Measurements from ENCODE around the gene SCGB1A1. TPM values are rescaled to one million over a fixed set of nuclear protein-coding genes. Genes with fewer than 3 reads are reported as not detected.

SCGB1A1 gene
- total RNA-seq, 1 experiment from 2014 or later, result not detected

GRCh38 chr11:62401356-62401755 is 17.5 kb upstream of the SCGB1A1 start:
- CTCF ChIA-PET, result interaction anchor here (0.5 to 1.2 kb wide), 2 partner anchors 17 to 20 kb away, joined by 3 to 8 read pairs; partner anchors contain the start of gene SCGB1A1
- H3K27me3 Mint-ChIP-seq (ENCODE audit: unreplicated experiment), result peaks cover 37% of the 10 kb centered on the region
- TF ChIP-seq CTCF (IDR thresholded peaks at IDR 0.05; ENCODE audit: unreplicated experiment), result no peak
- no peak for DNase-seq
- no TSS peak for BruUV-seq (replicated peaks)
- H3K36me3 Mint-ChIP-seq (ENCODE audit: insufficient read depth, unreplicated experiment), result no peaks in the 10 kb centered on the region
- no peak overlapping the region for H3K27ac Mint-ChIP-seq (ENCODE audit: unreplicated experiment)
- intact Hi-C loops (cut with micrococcal nuclease; ENCODE audit: unreplicated experiment), result no loop called here
- H3K9me3 Mint-ChIP-seq (ENCODE audit: low read depth, unreplicated experiment), result no peaks in the 10 kb centered on the region
- H3K4me3 Mint-ChIP-seq (ENCODE audit: low read depth, unreplicated experiment), result no peak overlapping the region
- H3K4me1 Mint-ChIP-seq (ENCODE audit: low read depth, unreplicated experiment), result peaks cover 9% of the 10 kb centered on the region

GRCh38 chr11:62401811-62402210 is 17.0 kb upstream of the SCGB1A1 start:
- H3K4me1 Mint-ChIP-seq (ENCODE audit: low read depth, unreplicated experiment), result peaks cover 9% of the 10 kb centered on the region
- TF ChIP-seq CTCF (IDR thresholded peaks at IDR 0.05; ENCODE audit: unreplicated experiment), result no peak
- CTCF ChIA-PET, result interaction anchor here (0.5 to 1.2 kb wide), 2 partner anchors 17 to 20 kb away, joined by 3 to 8 read pairs; partner anchors contain the start of gene SCGB1A1
- H3K4me3 Mint-ChIP-seq (ENCODE audit: low read depth, unreplicated experiment), result no peak overlapping the region
- intact Hi-C loops (cut with micrococcal nuclease; ENCODE audit: unreplicated experiment), result no loop called here
- no peak overlapping the region for H3K27ac Mint-ChIP-seq (ENCODE audit: unreplicated experiment)
- H3K9me3 Mint-ChIP-seq (ENCODE audit: low read depth, unreplicated experiment), result no peaks in the 10 kb centered on the region
- no peak for DNase-seq
- H3K27me3 Mint-ChIP-seq (ENCODE audit: unreplicated experiment), result peaks cover 37% of the 10 kb centered on the region
- H3K36me3 Mint-ChIP-seq (ENCODE audit: insufficient read depth, unreplicated experiment), result no peaks in the 10 kb centered on the region
- BruUV-seq (replicated peaks), result no TSS peak

GRCh38 chr11:62402226-62402959 is 16.4 kb upstream of the SCGB1A1 start:
- Mint-ChIP-seq H3K27ac (ENCODE audit: unreplicated experiment) (no peak overlapping the region), H3K9me3 (ENCODE audit: low read depth, unreplicated experiment) (no peaks in the 10 kb centered on the region), H3K36me3 (ENCODE audit: insufficient read depth, unreplicated experiment) (no peaks in the 10 kb centered on the region), H3K4me1 (ENCODE audit: low read depth, unreplicated experiment) (peaks cover 9% of the 10 kb centered on the region), H3K27me3 (ENCODE audit: unreplicated experiment) (peaks cover 37% of the 10 kb centered on the region), H3K4me3 (ENCODE audit: low read depth, unreplicated experiment) (no peak overlapping the region)
- no TSS peak for BruUV-seq (replicated peaks)
- intact Hi-C loops (cut with micrococcal nuclease; ENCODE audit: unreplicated experiment), result no loop called here
- DNase-seq, result no peak
- no peak for TF ChIP-seq CTCF (IDR thresholded peaks at IDR 0.05; ENCODE audit: unreplicated experiment)
- CTCF ChIA-PET, result interaction anchor here (1.2 kb wide), 1 partner anchor 16 kb away, joined by 3 read pairs; the partner anchor contains the start of gene SCGB1A1

GRCh38 chr11:62402960-62403730 is 15.7 kb upstream of the SCGB1A1 start:
- intact Hi-C loops (cut with micrococcal nuclease; ENCODE audit: unreplicated experiment), result no loop called here
- no peak for TF ChIP-seq CTCF (IDR thresholded peaks at IDR 0.05; ENCODE audit: unreplicated experiment)
- BruUV-seq (replicated peaks), result no TSS peak
- Mint-ChIP-seq H3K36me3 (ENCODE audit: insufficient read depth, unreplicated experiment) (no peaks in the 10 kb centered on the region), H3K4me1 (ENCODE audit: low read depth, unreplicated experiment) (peaks cover 9% of the 10 kb centered on the region), H3K27me3 (ENCODE audit: unreplicated experiment) (peaks cover 37% of the 10 kb centered on the region), H3K9me3 (ENCODE audit: low read depth, unreplicated experiment) (no peaks in the 10 kb centered on the region), H3K4me3 (ENCODE audit: low read depth, unreplicated experiment) (no peak overlapping the region), H3K27ac (ENCODE audit: unreplicated experiment) (no peak overlapping the region)
- CTCF ChIA-PET, result interaction anchor here (0.7 kb wide), 1 partner anchor 23 kb away, joined by 3 read pairs; no protein-coding TSS in a partner anchor
- DNase-seq, result no peak

Measured in Calu3 (cell line).